Mesenchymal stem cell (in vitro differentiated cells and primary cell): ENCODE data around the gene NHEJ1.

Experiments
- DNase-seq: peaks from one replicate; pipeline ENCODE4 v3.0.0-alpha.2; 2013
- H2AFZ ChIP-seq: one replicate; pipeline ENCODE4 v1.6.1; 2013; ENCODE audit warnings: low read depth, mild to moderate bottlenecking, control low read depth, inconsistent platforms, low read length, moderate library complexity
- H2AK5ac ChIP-seq: 2 replicates; pipeline ENCODE4 v1.6.1; 2013; ENCODE audit warnings: low read length, moderate library complexity, mild to moderate bottlenecking, inconsistent platforms; ENCODE audit not compliant: severe bottlenecking
- H2BK120ac ChIP-seq: one replicate; pipeline ENCODE4 v1.6.1; 2013; ENCODE audit warnings: low read depth, mild to moderate bottlenecking, inconsistent platforms, low read length, moderate library complexity
- H2BK12ac ChIP-seq, 2 experiments: one replicate each; pipeline ENCODE4 v1.6.1; 2013; ENCODE audit warnings: inconsistent platforms in 2 of 2, low read length in 2 of 2, mild to moderate bottlenecking in 2 of 2, moderate library complexity in 2 of 2, control low read depth in 1 of 2
- H2BK15ac ChIP-seq: one replicate; pipeline ENCODE4 v1.6.1; 2013; ENCODE audit warnings: mild to moderate bottlenecking, low read depth, inconsistent platforms; ENCODE audit not compliant: poor library complexity, severe bottlenecking
- H2BK5ac ChIP-seq: 2 replicates; pipeline ENCODE4 v1.6.1; 2013; ENCODE audit warnings: low read depth, mild to moderate bottlenecking, low read length, control low read depth, inconsistent platforms; ENCODE audit not compliant: poor library complexity, severe bottlenecking
- H3K14ac ChIP-seq, 2 experiments: one replicate each; pipeline ENCODE4 v1.6.1; 2013; ENCODE audit warnings: inconsistent platforms in 2 of 2, low read length in 2 of 2, control low read depth in 1 of 2, mild to moderate bottlenecking in 1 of 2, moderate library complexity in 1 of 2
- H3K18ac ChIP-seq, 2 experiments: one replicate each; pipeline ENCODE4 v1.6.1; 2013; ENCODE audit warnings: inconsistent platforms in 2 of 2, low read length in 2 of 2, control low read depth in 1 of 2, low read depth in 1 of 2, mild to moderate bottlenecking in 1 of 2
- H3K23ac ChIP-seq, 2 experiments: one replicate each; pipeline ENCODE4 v1.6.1; 2013; ENCODE audit warnings: inconsistent platforms in 2 of 2, low read length in 2 of 2, mild to moderate bottlenecking in 2 of 2, moderate library complexity in 2 of 2, control low read depth in 1 of 2
- H3K27ac ChIP-seq: 2 replicates; pipeline ENCODE4 v1.5.1; 2013; ENCODE audit warnings: mild to moderate bottlenecking, moderate library complexity, low read length, control low read depth, inconsistent platforms; ENCODE audit not compliant: poor library complexity, severe bottlenecking
- H3K27me3 ChIP-seq, 2 experiments: 2 replicates each; pipeline versions ENCODE4 v1.6.1 to v1.7.0; 2013; ENCODE audit warnings: low read length in 2 of 2, mild to moderate bottlenecking in 2 of 2, moderate library complexity in 2 of 2, control low read depth in 1 of 2, inconsistent platforms in 1 of 2; ENCODE audit not compliant: control insufficient read depth in 1 of 2, insufficient read depth in 1 of 2
- H3K36me3 ChIP-seq, 2 experiments: 2 replicates each; pipeline versions ENCODE4 v1.6.1 to v1.7.0; 2013; ENCODE audit warnings: low read length in 2 of 2, control low read depth in 1 of 2, inconsistent platforms in 1 of 2, low read depth in 1 of 2, mild to moderate bottlenecking in 1 of 2; ENCODE audit not compliant: insufficient read depth in 2 of 2, control insufficient read depth in 1 of 2
- H3K4ac ChIP-seq, 2 experiments: one replicate each; pipeline ENCODE4 v1.6.1; 2013; ENCODE audit warnings: inconsistent platforms in 2 of 2, low read length in 2 of 2, mild to moderate bottlenecking in 2 of 2, moderate library complexity in 2 of 2, control low read depth in 1 of 2, low read depth in 1 of 2
- H3K4me1 ChIP-seq: 2 replicates; pipeline ENCODE4 v1.6.1; 2013; ENCODE audit warnings: low read depth, low read length, control low read depth; ENCODE audit not compliant: control insufficient read depth, insufficient read depth
- H3K4me2 ChIP-seq: 2 replicates; pipeline ENCODE4 v1.6.1; 2013; ENCODE audit warnings: low read length, mild to moderate bottlenecking, inconsistent platforms; ENCODE audit not compliant: poor library complexity, severe bottlenecking
- H3K4me3 ChIP-seq, 2 experiments: 2 replicates each; pipeline versions ENCODE4 v1.5.1 to v1.7.0; 2013; ENCODE audit warnings: low read length in 2 of 2, mild to moderate bottlenecking in 2 of 2, control low read depth in 1 of 2, low read depth in 1 of 2; ENCODE audit not compliant: insufficient read depth in 1 of 2
- H3K79me1 ChIP-seq: replicated peaks from 2 replicates; pipeline ENCODE4 v1.6.1; 2013; ENCODE audit warnings: mild to moderate bottlenecking, control low read depth, low read length, inconsistent platforms; ENCODE audit not compliant: poor library complexity, severe bottlenecking
- H3K9ac ChIP-seq: 2 replicates; pipeline ENCODE4 v1.7.0; 2013; ENCODE audit warnings: mild to moderate bottlenecking, low read length, moderate library complexity
- H3K9me3 ChIP-seq: 2 replicates; pipeline ENCODE4 v1.7.0; 2013; ENCODE audit warnings: mild to moderate bottlenecking, low read length; ENCODE audit not compliant: control insufficient read depth
- H4K8ac ChIP-seq: one replicate; pipeline ENCODE4 v1.6.1; 2013; ENCODE audit warnings: inconsistent platforms, mild to moderate bottlenecking, low read length, moderate library complexity
- H4K91ac ChIP-seq: one replicate; pipeline ENCODE4 v1.6.1; 2013; ENCODE audit warnings: mild to moderate bottlenecking, low read length, inconsistent platforms
- WGBS: methylation state at CpG from one replicate; pipeline ENCODE4 v1.1.7; 2013; ENCODE audit warnings: mixed read lengths; 5-methylcytosine and 5-hydroxymethylcytosine counted together

Gene NHEJ1

DNA sequence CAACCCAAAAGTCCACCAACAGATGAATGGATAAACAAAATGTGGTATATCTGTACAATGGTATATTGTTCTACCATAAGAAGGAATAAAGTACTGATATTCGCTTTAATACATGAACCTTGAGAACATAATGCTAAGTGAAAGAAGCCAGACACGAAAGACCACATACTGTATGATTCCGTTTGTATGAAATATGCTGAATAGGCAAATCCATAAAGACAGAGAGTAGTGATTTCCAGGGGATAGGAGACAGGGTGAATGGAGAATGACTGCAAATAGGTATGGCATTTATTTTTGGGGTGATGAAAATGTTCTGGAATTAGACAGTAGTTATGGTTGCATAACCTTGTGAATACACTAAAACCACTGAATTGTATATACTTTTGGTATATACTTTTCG, 71.3 kb downstream of the NHEJ1 start:
- Histone ChIP-seq H2BK120ac (no peak overlapping the region), H3K4me1 (no peaks in the 10 kb centered on the region), H3K14ac (no peak overlapping the region), H3K18ac (no peak overlapping the region), H4K8ac (no peak overlapping the region), H3K79me1 (no peaks in the 10 kb centered on the region), H3K4me2 (no peak overlapping the region), H2BK15ac (no peak overlapping the region), H2AK5ac (no peak overlapping the region), H2BK12ac (no peak overlapping the region), H3K27ac (no peak overlapping the region), H3K27me3 (no peaks in the 10 kb centered on the region), H3K9ac (no peak overlapping the region), H3K23ac (no peak overlapping the region), H2AFZ (no peak overlapping the region), H2BK5ac (no peak overlapping the region), H3K4ac (no peak overlapping the region), H3K4me3 (no peak overlapping the region), H3K36me3 (peaks cover 0 to 4% of the 10 kb centered on the region in 2 experiments), H3K9me3 (peaks cover 7% of the 10 kb centered on the region), H4K91ac (no peak overlapping the region)
- DNase-seq, result no peak
- 100% methylated on average over 3 of the region's 4 CpGs for WGBS

DNA sequence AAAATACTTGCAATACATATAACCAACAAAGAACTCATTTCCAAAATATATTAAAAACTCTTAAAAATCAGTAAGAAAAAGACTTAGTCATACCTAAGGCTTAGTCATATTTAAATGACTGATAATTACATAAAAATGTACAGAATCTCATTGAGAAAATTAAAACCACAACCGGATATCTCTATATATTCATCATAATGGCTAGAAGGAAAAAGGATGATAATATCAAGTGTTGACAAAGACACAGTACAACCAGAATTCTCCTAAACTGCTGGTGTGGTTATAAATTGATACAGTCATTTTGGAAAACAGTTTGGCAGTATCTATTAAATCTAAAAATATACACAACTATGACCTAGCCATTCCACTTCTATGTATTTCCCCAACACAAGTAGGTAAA, 72.8 kb downstream of the NHEJ1 start:
- Histone ChIP-seq H3K27me3 (no peaks in the 10 kb centered on the region), H2AFZ (no peak overlapping the region), H3K4me3 (no peak overlapping the region), H3K27ac (no peak overlapping the region), H3K4me1 (no peaks in the 10 kb centered on the region), H3K36me3 (peaks cover 0 to 4% of the 10 kb centered on the region in 2 experiments), H2AK5ac (no peak overlapping the region), H4K91ac (no peak overlapping the region), H3K18ac (no peak overlapping the region), H2BK120ac (no peak overlapping the region), H2BK12ac (no peak overlapping the region), H3K79me1 (no peaks in the 10 kb centered on the region), H3K4ac (no peak overlapping the region), H3K9ac (no peak overlapping the region), H2BK5ac (no peak overlapping the region), H2BK15ac (no peak overlapping the region), H4K8ac (no peak overlapping the region), H3K4me2 (no peak overlapping the region), H3K9me3 (peaks cover 7% of the 10 kb centered on the region), H3K23ac (no peak overlapping the region), H3K14ac (no peak overlapping the region)
- no peak for DNase-seq
- WGBS, result no CpG with 5 or more reads among the region's 1 CpG

DNA sequence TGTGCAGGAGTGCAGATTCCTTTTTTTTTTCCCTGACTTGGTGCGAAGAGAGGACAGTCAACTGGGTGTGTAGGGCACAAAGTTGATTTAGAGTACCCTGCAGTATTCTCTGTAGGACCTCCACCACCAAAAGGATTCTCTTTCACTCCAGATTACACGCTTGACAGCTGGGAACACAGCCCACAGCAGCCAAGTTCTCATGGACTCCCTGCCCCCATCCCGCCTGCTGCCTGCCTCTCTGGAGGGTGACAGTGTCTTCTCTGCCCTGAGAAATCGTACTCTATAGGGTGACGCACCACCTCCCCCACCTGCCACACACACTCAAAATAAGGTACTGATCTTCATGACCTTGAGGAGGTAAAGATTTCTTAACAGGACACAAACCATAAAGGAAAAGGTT, 73.3 kb downstream of the NHEJ1 start:
- H3K27me3 ChIP-seq, result peaks cover 0 to 2% of the 10 kb centered on the region in 2 experiments
- H3K14ac ChIP-seq, result no peak overlapping the region
- no peak overlapping the region for H3K27ac ChIP-seq
- H3K79me1 ChIP-seq, result no peaks in the 10 kb centered on the region
- H2BK120ac ChIP-seq, result no peak overlapping the region
- H4K8ac ChIP-seq, result no peak overlapping the region
- H3K4ac ChIP-seq, result no peak overlapping the region
- 74% methylated on average over 3 of the region's 5 CpGs for WGBS
- H2BK12ac ChIP-seq, result no peak overlapping the region
- peak overlapping the region; percentile 58 for H4K91ac ChIP-seq
- H3K9me3 ChIP-seq, result peaks cover 7% of the 10 kb centered on the region
- no peak overlapping the region for H3K4me3 ChIP-seq
- no peak overlapping the region for H3K4me2 ChIP-seq
- no peak overlapping the region for H3K9ac ChIP-seq
- H2BK5ac ChIP-seq, result no peak overlapping the region
- no peak overlapping the region for H2AK5ac ChIP-seq
- H3K36me3 ChIP-seq, result peaks cover 0 to 4% of the 10 kb centered on the region in 2 experiments
- no peak overlapping the region for H3K18ac ChIP-seq
- H2BK15ac ChIP-seq, result no peak overlapping the region
- H3K23ac ChIP-seq, result no peak overlapping the region
- no peaks in the 10 kb centered on the region for H3K4me1 ChIP-seq
- no peak overlapping the region for H2AFZ ChIP-seq
- DNase-seq, result no peak

DNA sequence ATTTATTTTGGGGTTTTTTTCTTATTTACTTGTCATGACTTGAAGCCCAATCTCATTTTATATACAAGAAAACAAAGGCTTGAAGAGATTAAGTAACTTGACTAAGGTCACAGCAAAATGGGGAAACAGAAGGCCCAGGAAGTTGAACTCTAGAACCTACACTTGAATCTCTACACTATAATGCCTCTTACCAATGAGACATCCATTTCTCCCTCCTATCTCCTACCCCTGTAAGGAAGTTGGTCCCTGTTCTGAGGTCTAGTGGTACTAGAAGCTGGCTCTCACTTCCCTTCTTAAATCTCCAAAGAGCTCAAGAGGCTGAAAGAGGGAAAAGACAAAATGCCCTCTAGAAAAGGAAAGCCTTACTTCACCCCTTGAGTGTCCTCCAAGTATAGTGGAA, 74.4 kb downstream of the NHEJ1 start:
- no peaks in the 10 kb centered on the region for H3K4me1 ChIP-seq
- no peaks in the 10 kb centered on the region for H3K79me1 ChIP-seq
- H2AFZ ChIP-seq, result no peak overlapping the region
- no peak overlapping the region for H3K9ac ChIP-seq
- no peak overlapping the region for H2BK5ac ChIP-seq
- H2BK15ac ChIP-seq, result no peak overlapping the region
- H2BK12ac ChIP-seq, result no peak overlapping the region
- H3K4me3 ChIP-seq, result no peak overlapping the region
- H3K4me2 ChIP-seq, result no peak overlapping the region
- no peak overlapping the region for H3K27ac ChIP-seq
- DNase-seq, result no peak
- no peak overlapping the region for H4K91ac ChIP-seq
- H2AK5ac ChIP-seq, result no peak overlapping the region
- H3K9me3 ChIP-seq, result peaks cover 7% of the 10 kb centered on the region
- H3K18ac ChIP-seq, result no peak overlapping the region
- peaks cover 0 to 6% of the 10 kb centered on the region in 2 experiments for H3K27me3 ChIP-seq
- H3K23ac ChIP-seq, result no peak overlapping the region
- peaks cover 0 to 4% of the 10 kb centered on the region in 2 experiments for H3K36me3 ChIP-seq
- H2BK120ac ChIP-seq, result no peak overlapping the region
- no peak overlapping the region for H3K4ac ChIP-seq
- H3K14ac ChIP-seq, result no peak overlapping the region
- no peak overlapping the region for H4K8ac ChIP-seq
